Cardiac fibroblast (primary cell): ENCODE data around the gene NEURL1B.

Experiments used
- DNase-seq, 2 donors: peaks; one replicate each; pipeline versions ENCODE4 v3.0.0 to v3.0.0-alpha.2; 2010; ENCODE audit warnings: low read depth in 2 of 2
- H3K4me3 ChIP-seq, 2 donors: replicated peaks in 1 of 2; 1 replicate in 1 of 2; 2 replicates in 1 of 2; pipeline ENCODE4 v1.5.1; 2011; ENCODE audit warnings: low read depth in 2 of 2, low read length in 2 of 2, mild to moderate bottlenecking in 2 of 2, moderate library complexity in 1 of 2
- CTCF ChIP-seq: IDR thresholded peaks from one replicate; pipeline ENCODE4 v1.5.1; 2011; ENCODE audit warnings: low read depth, mild to moderate bottlenecking, low read length, inconsistent platforms

NEURL1B gene

GRCh38 chr5:172697123-172698121, 56.4 kb downstream of the NEURL1B start:
- TF ChIP-seq CTCF = peak; percentile 96
- peak; percentile 87 to 90 for DNase-seq
- peak overlapping the region; percentile 53 to 72 for H3K4me3 ChIP-seq

- no peak for DNase-seq
- TF ChIP-seq CTCF = no peak
- H3K4me3 ChIP-seq = no peak overlapping the region
Observed at GRCh38 chr5:172699423-172699822, 58.4 kb downstream of the NEURL1B start.

GRCh38 chr5:172699999-172700364, 58.9 kb downstream of the NEURL1B start:
- H3K4me3 ChIP-seq = no peak overlapping the region
- no peak for DNase-seq
- TF ChIP-seq CTCF = no peak

GRCh38 chr5:172700365-172701290, 59.6 kb downstream of the NEURL1B start:
- no peak overlapping the region for H3K4me3 ChIP-seq
- no peak for DNase-seq
- no peak for TF ChIP-seq CTCF

- no peak overlapping the region for H3K4me3 ChIP-seq
- no peak for DNase-seq
- no peak for TF ChIP-seq CTCF
Observed at GRCh38 chr5:172701291-172701656, 60.2 kb downstream of the NEURL1B start.

GRCh38 chr5:172703952-172704351, 62.9 kb downstream of the NEURL1B start:
- DNase-seq = no peak
- no peak for TF ChIP-seq CTCF
- no peak overlapping the region for H3K4me3 ChIP-seq
